Panc1 (cell line): ENCODE results near the gene B3GLCT. TPM values are rescaled to one million over a fixed set of nuclear protein-coding genes. Genes with fewer than 3 reads are reported as not detected.

Experiments
- ATAC-seq: fragments of 200-7000 bp; cut with Tn5 transposase; 2 replicates; pipeline ENCODE4 v1.9.1; 2020; ENCODE audit warnings: mild to moderate bottlenecking, moderate library complexity
- BruUV-seq: library from RNA; stranded (reverse); fragments of 400-500 nt; replicated peaks from 2 replicates; lab custom pipeline; 2021; lab: Mats Ljungman, UMichigan
- CTCF ChIA-PET: fragments of 300-600 bp; sonication (Branson Sonifier 250); formaldehyde crosslinking; loops from one replicate; lab custom pipeline; 2022; ENCODE audit warnings: antibody characterized with exemption; lab: Charles Lee
- POLR2A ChIA-PET: fragments of 300-600 bp; sonication (Branson Sonifier 250); formaldehyde crosslinking; loops from one replicate; lab custom pipeline; 2022; ENCODE audit warnings: antibody characterized with exemption; lab: Charles Lee
- DNase-seq: peaks from one replicate; pipeline ENCODE4 v3.0.0-alpha.2; 2010; ENCODE audit warnings: low read depth, low spot score
- H3K27ac ChIP-seq: 2 replicates; pipeline ENCODE4 v1.5.1; 2011; ENCODE audit warnings: mild to moderate bottlenecking, low read length, inconsistent platforms
- H3K27me3 ChIP-seq: fragments of 200-500 bp; sonication (Bioruptor generic); 2 replicates; pipeline ENCODE4 v1.6.0; 2014; ENCODE audit warnings: low read length, inconsistent platforms; ENCODE audit not compliant: control insufficient read depth, insufficient read depth
- H3K36me3 ChIP-seq: fragments of 200-500 bp; sonication (Bioruptor generic); 2 replicates; pipeline ENCODE4 v1.5.1; 2014; ENCODE audit warnings: inconsistent platforms, mild to moderate bottlenecking, low read length, moderate library complexity; ENCODE audit not compliant: control insufficient read depth, insufficient read depth
- H3K4me1 ChIP-seq: 2 replicates; pipeline ENCODE4 v1.5.1; 2011; ENCODE audit warnings: inconsistent platforms, mild to moderate bottlenecking, low read length, moderate library complexity; ENCODE audit not compliant: control insufficient read depth, insufficient read depth
- H3K4me3 ChIP-seq, 2 experiments: 2 replicates each; pipeline ENCODE4 v1.5.1; 2011 to 2012; ENCODE audit warnings: low read depth in 2 of 2, low read length in 2 of 2, mild to moderate bottlenecking in 2 of 2, inconsistent platforms in 1 of 2, moderate library complexity in 1 of 2
- H3K9me3 ChIP-seq: fragments of 200-500 bp; sonication (Bioruptor generic); 2 replicates; pipeline ENCODE4 v1.5.1; 2014; ENCODE audit warnings: low read depth, mild to moderate bottlenecking, inconsistent platforms, low read length, moderate library complexity; ENCODE audit not compliant: control insufficient read depth, insufficient read depth
- POLR2AphosphoS5 ChIP-seq: IDR thresholded peaks from 2 replicates; pipeline ENCODE4 v1.6.1; 2012; ENCODE audit warnings: mild to moderate bottlenecking, low read depth, low read length, moderate library complexity
- SIN3A ChIP-seq: IDR thresholded peaks from 2 replicates; pipeline ENCODE4 v1.6.1; 2012; ENCODE audit warnings: low read depth, mild to moderate bottlenecking, low read length, moderate library complexity, borderline replicate concordance; ENCODE audit not compliant: insufficient read depth
- TCF7L2 ChIP-seq: IDR thresholded peaks from 2 replicates; pipeline ENCODE4 v1.6.1; 2011; ENCODE audit warnings: mild to moderate bottlenecking, low read depth, low read length, inconsistent platforms
- in situ Hi-C: cut with HindIII; loops from 2 replicates; pipeline ENCODE4 v1.10.0; 2016; ENCODE audit warnings: low sequenced_read_pairs, low pct_unique_long_range_greater_than_20kb
- intact Hi-C: fragments of 100-400 bp; cut with micrococcal nuclease; formaldehyde crosslinking; loops from one replicate; pipeline ENCODE4 v1.10.0; 2022; ENCODE audit not compliant: unreplicated experiment
- total RNA-seq: library from RNA; stranded (reverse); gene quantifications from one replicate; pipeline ENCODE4 v1.2.1, GENCODE V29; 2021; ENCODE audit not compliant: unreplicated experiment
- TF ChIP-seq, protein P1 (sequence below), 2 experiments: IDR thresholded peaks; 2 replicates each; pipeline ENCODE4 v1.6.1; 2011 to 2012; ENCODE audit warnings: low read depth in 2 of 2, control low read depth in 1 of 2, low read length in 1 of 2, mild to moderate bottlenecking in 1 of 2, moderate library complexity in 1 of 2; ENCODE audit not compliant: insufficient read depth in 1 of 2
- TF ChIP-seq, protein P2 (sequence below): fragments of 450-650 bp; IDR thresholded peaks from 2 replicates; pipeline ENCODE4 v1.5.1; 2017; ENCODE audit warnings: mild to moderate bottlenecking

Gene B3GLCT
- total RNA-seq, 1 experiment from 2014 or later, result 16.5 TPM

DNA sequence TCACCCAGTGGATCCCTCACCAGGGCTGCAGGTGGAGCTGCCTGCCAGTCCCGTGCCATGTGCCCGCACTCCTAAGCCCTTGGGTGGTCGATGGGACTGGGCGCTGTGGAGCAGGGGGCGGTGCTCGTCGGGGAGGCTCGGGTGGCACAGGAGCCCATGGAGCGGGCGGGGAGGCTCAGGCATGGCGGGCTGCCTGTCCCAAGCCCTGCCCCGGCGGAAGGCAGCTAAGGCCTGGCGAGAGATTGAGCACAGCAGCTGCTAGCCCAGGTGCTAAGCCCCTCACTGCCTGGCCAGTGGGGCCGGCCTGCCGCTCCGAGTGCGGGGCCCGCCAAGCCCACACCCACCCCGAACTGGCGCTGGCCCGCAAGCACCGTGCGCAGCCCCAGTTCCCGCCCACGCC lies 16.8 kb upstream of the B3GLCT start:
- CTCF ChIA-PET, result no interaction called here
- POLR2A ChIA-PET, result no interaction called here
- DNase-seq, result no peak

DNA sequence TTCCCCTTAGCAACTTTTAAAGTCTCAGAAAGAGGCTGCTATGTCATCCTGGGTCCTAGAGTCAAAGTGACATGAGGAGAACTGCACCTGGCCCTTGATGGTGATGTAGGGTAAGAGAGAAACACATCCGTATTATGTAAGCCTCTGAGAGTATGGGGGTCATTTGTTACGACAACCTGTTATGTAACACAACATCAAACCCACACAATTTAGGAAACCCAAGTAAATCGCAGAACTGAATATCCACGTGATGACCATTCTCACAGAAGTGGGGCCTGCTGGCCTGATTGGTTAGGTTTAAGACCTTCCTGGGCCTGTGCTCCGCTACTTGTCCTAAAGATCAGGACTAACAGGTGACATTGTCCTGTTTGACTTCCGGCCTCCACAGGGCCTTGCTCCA lies 15.3 kb upstream of the B3GLCT start:
- BruUV-seq, result no TSS peak
- Histone ChIP-seq H3K9me3 (no peaks in the 10 kb centered on the region), H3K27me3 (no peaks in the 10 kb centered on the region), H3K27ac (no peak overlapping the region), H3K4me3 (no peak overlapping the region), H3K36me3 (no peaks in the 10 kb centered on the region), H3K4me1 (no peaks in the 10 kb centered on the region)
- TF ChIP-seq TCF7L2 (no peak), POLR2AphosphoS5 (no peak), SIN3A (no peak)
- TF ChIP-seq, protein P1, sequence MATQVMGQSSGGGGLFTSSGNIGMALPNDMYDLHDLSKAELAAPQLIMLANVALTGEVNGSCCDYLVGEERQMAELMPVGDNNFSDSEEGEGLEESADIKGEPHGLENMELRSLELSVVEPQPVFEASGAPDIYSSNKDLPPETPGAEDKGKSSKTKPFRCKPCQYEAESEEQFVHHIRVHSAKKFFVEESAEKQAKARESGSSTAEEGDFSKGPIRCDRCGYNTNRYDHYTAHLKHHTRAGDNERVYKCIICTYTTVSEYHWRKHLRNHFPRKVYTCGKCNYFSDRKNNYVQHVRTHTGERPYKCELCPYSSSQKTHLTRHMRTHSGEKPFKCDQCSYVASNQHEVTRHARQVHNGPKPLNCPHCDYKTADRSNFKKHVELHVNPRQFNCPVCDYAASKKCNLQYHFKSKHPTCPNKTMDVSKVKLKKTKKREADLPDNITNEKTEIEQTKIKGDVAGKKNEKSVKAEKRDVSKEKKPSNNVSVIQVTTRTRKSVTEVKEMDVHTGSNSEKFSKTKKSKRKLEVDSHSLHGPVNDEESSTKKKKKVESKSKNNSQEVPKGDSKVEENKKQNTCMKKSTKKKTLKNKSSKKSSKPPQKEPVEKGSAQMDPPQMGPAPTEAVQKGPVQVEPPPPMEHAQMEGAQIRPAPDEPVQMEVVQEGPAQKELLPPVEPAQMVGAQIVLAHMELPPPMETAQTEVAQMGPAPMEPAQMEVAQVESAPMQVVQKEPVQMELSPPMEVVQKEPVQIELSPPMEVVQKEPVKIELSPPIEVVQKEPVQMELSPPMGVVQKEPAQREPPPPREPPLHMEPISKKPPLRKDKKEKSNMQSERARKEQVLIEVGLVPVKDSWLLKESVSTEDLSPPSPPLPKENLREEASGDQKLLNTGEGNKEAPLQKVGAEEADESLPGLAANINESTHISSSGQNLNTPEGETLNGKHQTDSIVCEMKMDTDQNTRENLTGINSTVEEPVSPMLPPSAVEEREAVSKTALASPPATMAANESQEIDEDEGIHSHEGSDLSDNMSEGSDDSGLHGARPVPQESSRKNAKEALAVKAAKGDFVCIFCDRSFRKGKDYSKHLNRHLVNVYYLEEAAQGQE (IDR thresholded peaks at IDR 0.05; ENCODE audit: insufficient read depth in 1 of 2, low read depth in 2 of 2, low read length in 1 of 2), result no peak
- TF ChIP-seq, protein P2, sequence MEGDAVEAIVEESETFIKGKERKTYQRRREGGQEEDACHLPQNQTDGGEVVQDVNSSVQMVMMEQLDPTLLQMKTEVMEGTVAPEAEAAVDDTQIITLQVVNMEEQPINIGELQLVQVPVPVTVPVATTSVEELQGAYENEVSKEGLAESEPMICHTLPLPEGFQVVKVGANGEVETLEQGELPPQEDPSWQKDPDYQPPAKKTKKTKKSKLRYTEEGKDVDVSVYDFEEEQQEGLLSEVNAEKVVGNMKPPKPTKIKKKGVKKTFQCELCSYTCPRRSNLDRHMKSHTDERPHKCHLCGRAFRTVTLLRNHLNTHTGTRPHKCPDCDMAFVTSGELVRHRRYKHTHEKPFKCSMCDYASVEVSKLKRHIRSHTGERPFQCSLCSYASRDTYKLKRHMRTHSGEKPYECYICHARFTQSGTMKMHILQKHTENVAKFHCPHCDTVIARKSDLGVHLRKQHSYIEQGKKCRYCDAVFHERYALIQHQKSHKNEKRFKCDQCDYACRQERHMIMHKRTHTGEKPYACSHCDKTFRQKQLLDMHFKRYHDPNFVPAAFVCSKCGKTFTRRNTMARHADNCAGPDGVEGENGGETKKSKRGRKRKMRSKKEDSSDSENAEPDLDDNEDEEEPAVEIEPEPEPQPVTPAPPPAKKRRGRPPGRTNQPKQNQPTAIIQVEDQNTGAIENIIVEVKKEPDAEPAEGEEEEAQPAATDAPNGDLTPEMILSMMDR, result no peak
- DNase-seq, result no peak
- POLR2A ChIA-PET, result no interaction called here
- ATAC-seq, result no peak
- CTCF ChIA-PET, result no interaction called here
- in situ Hi-C loops, result no loop called here
- intact Hi-C loops, result no loop called here

More for the DNA sequence above, 16.8 kb upstream of the B3GLCT start:
- in situ Hi-C loops, result no loop called here
- no peak for TF ChIP-seq POLR2AphosphoS5
- TF ChIP-seq SIN3A, result no peak
- no TSS peak for BruUV-seq
- ATAC-seq, result no peak
- H3K36me3 ChIP-seq, result no peaks in the 10 kb centered on the region
- intact Hi-C loops, result no loop called here
- H3K4me3 ChIP-seq, result no peak overlapping the region
- H3K4me1 ChIP-seq, result no peaks in the 10 kb centered on the region
- no peak overlapping the region for H3K27ac ChIP-seq
- no peaks in the 10 kb centered on the region for H3K9me3 ChIP-seq
- no peaks in the 10 kb centered on the region for H3K27me3 ChIP-seq

DNA sequence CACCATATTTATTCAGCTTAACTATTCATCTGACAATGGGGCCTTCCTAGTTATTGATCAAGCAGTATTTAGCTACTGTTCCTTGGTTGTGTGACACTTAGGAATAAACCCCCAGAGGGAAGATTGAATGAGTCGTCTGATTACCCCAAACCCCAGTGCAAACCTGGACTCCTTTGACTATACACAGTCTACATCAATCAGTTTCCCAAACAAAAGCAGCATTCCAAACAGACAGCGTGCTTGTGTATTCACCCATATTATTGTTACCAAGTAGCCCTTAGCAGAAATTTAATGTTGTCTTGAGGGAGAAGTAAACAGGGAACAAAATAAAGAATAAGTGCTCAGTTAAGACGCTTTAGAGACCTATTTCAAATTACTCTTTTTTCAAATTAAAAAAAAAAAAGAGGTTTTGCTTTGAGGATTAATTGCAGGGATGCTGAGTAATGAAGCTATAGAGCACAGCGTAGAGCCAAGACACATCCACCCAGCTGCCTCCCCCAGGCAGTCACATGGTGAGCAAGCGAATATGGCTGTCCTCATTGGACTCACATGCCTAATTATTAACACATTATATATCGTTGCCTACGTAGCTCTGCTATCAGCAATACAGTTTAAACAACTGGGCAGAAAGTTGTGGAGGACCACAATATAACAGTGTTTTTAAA lies 14.7 kb upstream of the B3GLCT start:
- no peaks in the 10 kb centered on the region for H3K4me1 ChIP-seq
- no peak for TF ChIP-seq SIN3A
- TF ChIP-seq, protein P1 (IDR thresholded peaks at IDR 0.05; ENCODE audit: insufficient read depth in 1 of 2, low read depth in 2 of 2, low read length in 1 of 2), result no peak
- TF ChIP-seq, protein P2, result no peak
- TF ChIP-seq POLR2AphosphoS5, result no peak
- TF ChIP-seq TCF7L2, result no peak
- no peaks in the 10 kb centered on the region for H3K9me3 ChIP-seq
- CTCF ChIA-PET, result no interaction called here
- no peak for ATAC-seq
- no TSS peak for BruUV-seq
- intact Hi-C loops, result no loop called here
- in situ Hi-C loops, result no loop called here
- H3K27ac ChIP-seq, result no peak overlapping the region
- POLR2A ChIA-PET, result interaction anchor here (0.7 kb wide), 1 partner anchor 381 kb away, joined by 7 read pairs; no protein-coding TSS in a partner anchor
- no peak for DNase-seq
- H3K4me3 ChIP-seq, result no peak overlapping the region
- no peaks in the 10 kb centered on the region for H3K36me3 ChIP-seq
- H3K27me3 ChIP-seq, result no peaks in the 10 kb centered on the region
